Epithelial cell of proximal tubule (primary cell): ENCODE data around the gene PSMD6. TPM values are rescaled to one million over a fixed set of nuclear protein-coding genes. Genes with fewer than 3 reads are reported as not detected.

ENCODE experiments used
- DNase-seq: peaks from one replicate; pipeline ENCODE4 v3.0.0-alpha.2; 2011; ENCODE audit warnings: low read depth
- H3K4me3 ChIP-seq: 2 replicates; pipeline ENCODE4 v1.5.1; 2011; ENCODE audit warnings: low read depth, mild to moderate bottlenecking, low read length
- total RNA-seq: library from RNA; depleted of rRNA; stranded (reverse); fragments of >200 nt; gene quantifications from 2 replicates; pipeline ENCODE4 v1.2.3, GENCODE V29; 2015
- TF ChIP-seq, protein P1 (sequence below): conservative IDR thresholded peaks from 2 replicates; pipeline ENCODE4 v1.5.1; 2012; ENCODE audit warnings: low read depth, mild to moderate bottlenecking, low read length

PSMD6 gene
- total RNA-seq, 1 donor from 2014 or later, result 92.1 TPM

DNA sequence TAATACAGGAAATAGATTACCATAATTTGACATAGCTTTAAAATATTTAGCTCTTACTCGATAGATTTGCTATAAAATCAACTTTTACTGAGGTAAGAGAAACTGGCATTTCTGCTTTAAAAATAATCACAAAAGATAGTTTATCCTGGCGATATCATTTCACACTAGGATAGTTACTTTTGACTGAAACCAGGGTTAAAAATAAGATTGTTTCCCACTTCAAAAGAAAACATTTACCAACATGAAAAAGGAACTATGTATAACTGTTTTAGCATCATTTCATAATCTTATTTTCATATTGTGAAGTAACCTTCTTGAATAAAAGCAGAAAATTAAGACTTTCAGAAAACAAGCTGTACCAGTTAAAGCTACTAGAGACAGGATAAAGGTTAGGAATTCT lies 15.3 kb downstream of the PSMD6 start:
- no peak overlapping the region for H3K4me3 ChIP-seq
- TF ChIP-seq, protein P1, sequence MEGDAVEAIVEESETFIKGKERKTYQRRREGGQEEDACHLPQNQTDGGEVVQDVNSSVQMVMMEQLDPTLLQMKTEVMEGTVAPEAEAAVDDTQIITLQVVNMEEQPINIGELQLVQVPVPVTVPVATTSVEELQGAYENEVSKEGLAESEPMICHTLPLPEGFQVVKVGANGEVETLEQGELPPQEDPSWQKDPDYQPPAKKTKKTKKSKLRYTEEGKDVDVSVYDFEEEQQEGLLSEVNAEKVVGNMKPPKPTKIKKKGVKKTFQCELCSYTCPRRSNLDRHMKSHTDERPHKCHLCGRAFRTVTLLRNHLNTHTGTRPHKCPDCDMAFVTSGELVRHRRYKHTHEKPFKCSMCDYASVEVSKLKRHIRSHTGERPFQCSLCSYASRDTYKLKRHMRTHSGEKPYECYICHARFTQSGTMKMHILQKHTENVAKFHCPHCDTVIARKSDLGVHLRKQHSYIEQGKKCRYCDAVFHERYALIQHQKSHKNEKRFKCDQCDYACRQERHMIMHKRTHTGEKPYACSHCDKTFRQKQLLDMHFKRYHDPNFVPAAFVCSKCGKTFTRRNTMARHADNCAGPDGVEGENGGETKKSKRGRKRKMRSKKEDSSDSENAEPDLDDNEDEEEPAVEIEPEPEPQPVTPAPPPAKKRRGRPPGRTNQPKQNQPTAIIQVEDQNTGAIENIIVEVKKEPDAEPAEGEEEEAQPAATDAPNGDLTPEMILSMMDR, result no peak
- DNase-seq, result no peak

DNA sequence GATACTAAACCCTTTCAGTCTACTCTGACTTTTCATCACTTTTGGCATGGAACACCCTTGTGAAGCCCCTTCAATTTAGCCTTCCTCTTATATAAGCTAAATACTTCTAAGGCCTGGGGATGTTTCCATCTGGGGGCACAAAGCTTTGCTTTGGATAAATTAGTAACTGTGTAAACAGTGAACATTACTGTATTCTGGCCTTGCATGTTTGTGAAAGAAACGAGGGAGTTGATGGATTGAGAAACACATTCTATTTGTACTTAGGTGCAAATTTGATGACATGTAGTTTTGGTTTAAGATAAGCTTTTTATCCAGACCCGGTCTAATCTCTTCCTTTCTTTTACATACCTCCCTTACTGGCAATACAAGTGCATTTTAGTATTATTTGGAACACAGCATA lies 19.7 kb downstream of the PSMD6 start:
- H3K4me3 ChIP-seq, result no peak overlapping the region
- no peak for DNase-seq
- TF ChIP-seq, protein P1, result no peak

DNA sequence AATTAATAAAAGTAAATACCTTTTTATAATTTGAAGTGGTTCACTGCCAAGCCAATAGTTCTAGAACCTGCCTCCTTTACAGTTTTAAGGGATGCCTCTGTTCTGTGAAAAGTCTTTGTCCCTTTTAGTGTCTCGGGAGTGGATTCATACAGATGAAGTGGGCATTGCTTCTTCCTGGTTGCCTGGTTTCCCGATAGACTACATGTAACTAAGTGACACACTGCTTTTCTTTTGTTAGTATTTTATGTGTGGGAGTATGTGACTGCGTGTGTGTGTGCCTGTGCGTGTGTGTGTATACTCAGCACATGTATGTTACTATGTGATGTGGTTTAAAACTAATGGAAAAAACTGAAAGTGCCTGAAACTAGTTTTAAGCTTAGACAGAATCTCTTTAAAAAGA lies 21.1 kb downstream of the PSMD6 start:
- no peak overlapping the region for H3K4me3 ChIP-seq
- TF ChIP-seq, protein P1, result no peak
- no peak for DNase-seq

DNA sequence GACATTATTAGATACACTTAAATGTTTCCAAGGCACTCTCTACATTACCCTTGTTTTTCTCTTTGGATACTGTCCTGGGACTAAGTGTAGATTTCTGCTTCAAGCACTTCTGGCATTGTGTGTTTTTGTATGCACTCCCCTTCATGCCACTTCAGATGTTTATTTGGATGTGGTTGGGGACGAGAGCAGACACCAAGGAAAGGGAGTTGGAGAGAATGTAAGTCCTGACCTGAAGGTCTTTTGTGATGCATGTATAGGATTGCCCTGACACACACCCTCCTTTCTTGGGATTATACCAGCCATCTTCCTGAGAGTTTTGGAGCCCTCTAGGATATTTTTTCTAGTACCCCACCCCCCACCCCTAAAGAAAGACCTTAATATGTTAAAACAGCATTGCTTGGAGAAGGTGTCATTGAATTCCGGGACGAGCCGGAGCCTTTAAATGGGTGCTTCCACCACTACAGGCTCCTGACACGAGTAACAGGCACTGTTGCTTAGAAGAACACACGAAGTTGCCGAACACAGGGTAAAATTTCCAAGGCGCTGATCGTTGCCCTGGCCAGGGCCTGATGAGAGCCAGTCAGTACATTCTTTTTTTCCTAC lies 22.7 kb downstream of the PSMD6 start:
- no peak for DNase-seq
- no peak overlapping the region for H3K4me3 ChIP-seq
- TF ChIP-seq, protein P1, result no peak

DNA sequence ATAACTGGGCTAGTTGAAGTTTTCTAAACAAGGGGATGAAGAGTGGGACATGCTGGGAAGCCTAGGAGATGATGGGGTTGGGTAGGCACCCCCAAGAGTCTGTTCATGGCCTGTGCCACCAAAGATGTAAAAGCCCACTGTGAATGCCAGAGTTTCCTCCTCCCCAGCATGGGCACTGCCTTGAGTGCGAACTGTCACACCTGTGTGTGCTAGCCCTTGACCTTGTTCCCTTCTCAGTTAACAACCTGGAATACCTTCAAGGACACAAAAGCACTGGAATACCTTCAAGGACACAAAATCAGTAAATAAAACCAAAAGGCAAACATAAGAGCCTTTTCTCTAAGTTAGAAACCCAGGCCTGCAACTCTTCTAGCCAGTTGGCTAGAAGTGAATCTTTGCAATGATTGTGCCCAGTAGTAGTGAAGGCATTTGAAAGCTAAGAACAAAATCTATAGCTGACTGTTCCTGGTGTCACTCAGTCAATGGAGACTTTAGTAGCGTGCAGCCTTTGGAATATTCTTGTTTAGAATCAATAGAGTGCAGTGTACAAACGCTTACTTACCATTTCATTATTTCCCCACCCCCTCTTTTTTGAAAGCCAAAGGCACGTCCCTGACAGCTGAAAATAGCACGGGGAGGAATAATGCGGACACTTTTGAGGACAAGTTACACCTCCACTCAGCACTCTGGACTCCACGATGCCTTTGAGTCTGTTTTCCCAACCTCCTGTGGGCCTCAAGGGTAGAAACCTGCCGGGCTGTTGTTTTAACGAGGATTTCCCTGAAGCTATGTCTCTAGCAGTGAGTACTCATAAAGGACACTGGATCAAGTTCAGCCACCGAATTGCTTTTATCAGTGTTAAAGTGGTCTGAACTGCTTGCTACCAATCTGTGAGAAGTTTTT lies 24.2 kb downstream of the PSMD6 start:
- TF ChIP-seq, protein P1, result no peak
- no peak for DNase-seq
- no peak overlapping the region for H3K4me3 ChIP-seq

DNA sequence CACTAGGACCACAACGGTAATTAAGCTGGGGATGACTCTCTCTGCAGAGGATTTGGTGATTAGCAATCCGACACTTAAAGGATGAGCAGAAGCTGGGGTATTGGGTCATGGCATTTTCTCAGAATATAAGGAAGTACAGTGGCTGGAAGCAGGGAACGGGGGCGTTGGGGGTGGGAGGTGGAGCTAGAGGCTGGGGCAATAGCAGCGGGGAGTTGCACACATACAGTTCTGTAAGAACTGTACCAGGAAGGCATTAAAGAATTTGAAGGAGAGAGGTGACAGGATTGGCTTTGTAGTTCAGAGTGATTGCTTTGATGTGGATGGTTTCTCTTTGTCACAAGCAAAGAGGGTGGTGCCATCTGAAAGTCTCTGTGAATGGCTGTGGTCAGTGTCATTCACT lies 28.2 kb downstream of the PSMD6 start:
- DNase-seq, result no peak
- no peak overlapping the region for H3K4me3 ChIP-seq
- TF ChIP-seq, protein P1, result no peak
